ENCODE results near the gene TMEM138. TPM values are rescaled to one million over a fixed set of nuclear protein-coding genes. Genes with fewer than 3 reads are reported as not detected.
A peak's percentile ranks its signal among the peaks of the same experiment; 100 is the strongest.

The TMEM138 gene
- total RNA-seq, 2 experiments from 2014 or later, result 57.4 to 57.5 TPM

- CTCF ChIA-PET, result interaction anchor here (1.3 to 1.7 kb wide), 2 partner anchors 26 to 75 kb away, joined by 3 to 6 read pairs; no protein-coding TSS in a partner anchor
- Mint-ChIP-seq H3K36me3 (ENCODE audit: low read depth) (peaks cover 71% of the 10 kb centered on the region), H3K27me3 (ENCODE audit: low read depth) (no peaks in the 10 kb centered on the region), H3K4me3 (no peak overlapping the region), H3K27ac (no peak overlapping the region), H3K4me1 (ENCODE audit: low read depth) (peaks cover 19% of the 10 kb centered on the region), H3K9me3 (ENCODE audit: insufficient read depth) (no peaks in the 10 kb centered on the region)
- ATAC-seq, result no peak
- POLR2A ChIA-PET, result interaction anchor here (0.6 to 1.4 kb wide), 4 partner anchors 10 to 180 kb away, joined by 3 read pairs; partner anchors contain the start of genes CPSF7 and SDHAF2
- DNase-seq, result no peak
Observed at GRCh38 chr11:61411589-61411988, 49.4 kb downstream of the TMEM138 start.

- POLR2A ChIA-PET, result interaction anchor here (0.9 kb wide), 1 partner anchor 16 kb away, joined by 4 read pairs; the partner anchor contains the start of genes CPSF7 and SDHAF2
- Mint-ChIP-seq H3K27ac (peak overlapping the region; percentile 72), H3K9me3 (ENCODE audit: insufficient read depth) (no peaks in the 10 kb centered on the region), H3K4me1 (ENCODE audit: low read depth) (peaks cover 34% of the 10 kb centered on the region), H3K36me3 (ENCODE audit: low read depth) (peaks cover 74% of the 10 kb centered on the region), H3K27me3 (ENCODE audit: low read depth) (no peaks in the 10 kb centered on the region), H3K4me3 (no peak overlapping the region)
- CTCF ChIA-PET, result interaction anchor here (1.1 to 1.9 kb wide), 2 partner anchors 22 to 119 kb away, joined by 3 to 5 read pairs; partner anchors contain the start of gene VWCE
- no peak for ATAC-seq
- DNase-seq, result no peak
Observed at GRCh38 chr11:61413496-61413895, 51.3 kb downstream of the TMEM138 start.

- no peaks in the 10 kb centered on the region for H3K9me3 Mint-ChIP-seq (ENCODE audit: insufficient read depth)
- CTCF ChIA-PET, result interaction anchor here (0.7 to 1.9 kb wide), 2 partner anchors 21 to 78 kb away, joined by 3 to 5 read pairs; no protein-coding TSS in a partner anchor
- no peaks in the 10 kb centered on the region for H3K27me3 Mint-ChIP-seq (ENCODE audit: low read depth)
- peaks cover 78% of the 10 kb centered on the region for H3K36me3 Mint-ChIP-seq (ENCODE audit: low read depth)
- no peak overlapping the region for H3K4me3 Mint-ChIP-seq
- peak overlapping the region; percentile 78 for H3K27ac Mint-ChIP-seq
- POLR2A ChIA-PET, result interaction anchor here (1.2 kb wide), 1 partner anchor 15 kb away, joined by 3 read pairs; the partner anchor contains the start of genes CPSF7 and SDHAF2
- DNase-seq (no peak), ATAC-seq (no peak)
- H3K4me1 Mint-ChIP-seq (ENCODE audit: low read depth), result peaks cover 37% of the 10 kb centered on the region
Observed at GRCh38 chr11:61414547-61414946, 52.4 kb downstream of the TMEM138 start.

GRCh38 chr11:61415381-61415780 is 53.2 kb downstream of the TMEM138 start:
- ChIA-PET CTCF (no interaction called here), POLR2A (interaction anchor here (1.2 kb wide), 1 partner anchor 14 kb away, joined by 3 read pairs; the partner anchor contains the start of genes CPSF7 and SDHAF2)
- DNase-seq (no peak), ATAC-seq (no peak)
- peaks cover 83% of the 10 kb centered on the region for H3K36me3 Mint-ChIP-seq (ENCODE audit: low read depth)
- peak overlapping the region; percentile 78 for H3K27ac Mint-ChIP-seq
- H3K4me3 Mint-ChIP-seq, result no peak overlapping the region
- no peaks in the 10 kb centered on the region for H3K27me3 Mint-ChIP-seq (ENCODE audit: low read depth)
- H3K4me1 Mint-ChIP-seq (ENCODE audit: low read depth), result peaks cover 43% of the 10 kb centered on the region
- H3K9me3 Mint-ChIP-seq (ENCODE audit: insufficient read depth), result no peaks in the 10 kb centered on the region

GRCh38 chr11:61416941-61417340 is 54.8 kb downstream of the TMEM138 start:
- Mint-ChIP-seq H3K4me3 (no peak overlapping the region), H3K9me3 (ENCODE audit: insufficient read depth) (no peaks in the 10 kb centered on the region), H3K27me3 (ENCODE audit: low read depth) (no peaks in the 10 kb centered on the region), H3K36me3 (ENCODE audit: low read depth) (peaks cover 81% of the 10 kb centered on the region), H3K4me1 (ENCODE audit: low read depth) (peaks cover 51% of the 10 kb centered on the region), H3K27ac (peak overlapping the region; percentile 62)
- ATAC-seq (no peak), DNase-seq (no peak)
- ChIA-PET POLR2A (interaction anchor here (1.0 to 2.3 kb wide), 2 partner anchors 13 to 15 kb away, joined by 3 to 14 read pairs; partner anchors contain the start of genes CPSF7 and SDHAF2), CTCF (interaction anchor here (0.9 to 1.6 kb wide), 4 partner anchors 9 to 123 kb away, joined by 3 to 8 read pairs (median 4); partner anchors contain the start of gene VWCE)

- Mint-ChIP-seq H3K36me3 (ENCODE audit: low read depth) (peaks cover 85% of the 10 kb centered on the region), H3K4me1 (ENCODE audit: low read depth) (peaks cover 58% of the 10 kb centered on the region), H3K27me3 (ENCODE audit: low read depth) (no peaks in the 10 kb centered on the region), H3K9me3 (ENCODE audit: insufficient read depth) (no peaks in the 10 kb centered on the region), H3K4me3 (no peak overlapping the region), H3K27ac (peak overlapping the region; percentile 35)
- ChIA-PET POLR2A (interaction anchor here (0.8 to 2.3 kb wide), 3 partner anchors 12 to 55 kb away, joined by 3 to 14 read pairs (median 3); partner anchors contain the start of genes CPSF7, CYB561A3, SDHAF2 and TMEM138), CTCF (interaction anchor here (0.8 to 1.6 kb wide), 6 partner anchors 8 to 123 kb away, joined by 3 to 8 read pairs (median 4); partner anchors contain the start of genes CPSF7, SDHAF2 and VWCE)
- ATAC-seq (peak; percentile 35), DNase-seq (no peak)
Observed at GRCh38 chr11:61417670-61418069, 55.5 kb downstream of the TMEM138 start.

GRCh38 chr11:61418136-61418535 is 56.0 kb downstream of the TMEM138 start:
- H3K36me3 Mint-ChIP-seq (ENCODE audit: low read depth), result peaks cover 83% of the 10 kb centered on the region
- ATAC-seq, result no peak
- no peak overlapping the region for H3K4me3 Mint-ChIP-seq
- no peaks in the 10 kb centered on the region for H3K27me3 Mint-ChIP-seq (ENCODE audit: low read depth)
- peaks cover 58% of the 10 kb centered on the region for H3K4me1 Mint-ChIP-seq (ENCODE audit: low read depth)
- ChIA-PET CTCF (interaction anchor here (0.8 to 1.6 kb wide), 4 partner anchors 11 to 124 kb away, joined by 3 to 8 read pairs (median 4); partner anchors contain the start of genes CPSF7, SDHAF2 and VWCE), POLR2A (interaction anchor here (0.8 to 2.3 kb wide), 2 partner anchors 12 to 56 kb away, joined by 3 to 14 read pairs; partner anchors contain the start of genes CPSF7, CYB561A3, SDHAF2 and TMEM138)
- DNase-seq, result no peak
- H3K27ac Mint-ChIP-seq, result no peak overlapping the region
- H3K9me3 Mint-ChIP-seq (ENCODE audit: insufficient read depth), result no peaks in the 10 kb centered on the region

Other genes with a start within 250 kb of the TMEM138 start
- 1 to 10 TPM; 3.4 to 3.8 TPM for gene VPS37C, start 200.9 kb upstream of the TMEM138 start, total RNA-seq
- not detected for gene PGA3, start 158.9 kb upstream of the TMEM138 start, total RNA-seq
- not detected for gene PGA4, start 140.0 kb upstream of the TMEM138 start, total RNA-seq
- not detected for gene PGA5, start 121.2 kb upstream of the TMEM138 start, total RNA-seq
- gene VWCE, start 67.1 kb upstream of the TMEM138 start, total RNA-seq, result 1 to 10 TPM; 2.2 to 3.3 TPM
- gene DDB1, start 29.3 kb upstream of the TMEM138 start, total RNA-seq, result 100 to 1,000 TPM; 202 to 214 TPM
- gene TKFC, start 29.1 kb upstream of the TMEM138 start, total RNA-seq, result 10 to 100 TPM; 24.1 to 26.4 TPM
- 10 to 100 TPM; 53.2 to 55.6 TPM for gene CYB561A3, start 492 bp upstream of the TMEM138 start, total RNA-seq
- 1 to 10 TPM; 6.3 to 6.4 TPM for gene TMEM216, start 30.2 kb downstream of the TMEM138 start, total RNA-seq
- 10 to 100 TPM; 94.8 to 98.4 TPM for gene CPSF7, start 67.6 kb downstream of the TMEM138 start, total RNA-seq
- 10 to 100 TPM; 51.6 to 54.3 TPM for gene SDHAF2, start 67.8 kb downstream of the TMEM138 start, total RNA-seq
- not detected for gene LRRC10B, start 146.4 kb downstream of the TMEM138 start, total RNA-seq
- not detected for gene SYT7, start 218.7 kb downstream of the TMEM138 start, total RNA-seq